NCI-H526 (cell line): ENCODE data around the gene MROH7.

Experiments
- DNase-seq, 2 experiments: peaks; one replicate each; lab custom pipeline; 2025; lab: John Stamatoyannopoulos, UW

MROH7 gene

GRCh38 chr1:54698346-54698745, 56.8 kb downstream of the MROH7 start:
- DNase-seq, result no peak

GRCh38 chr1:54699936-54700525, 58.4 kb downstream of the MROH7 start:
- no peak for DNase-seq

- no peak for DNase-seq
These were observed 59.5 kb downstream of the MROH7 start for GRCh38 chr1:54701066-54701465.

- no peak for DNase-seq
These were observed 60.4 kb downstream of the MROH7 start for GRCh38 chr1:54701996-54702395.

GRCh38 chr1:54703471-54703870, 61.9 kb downstream of the MROH7 start:
- no peak for DNase-seq

- no peak for DNase-seq
These were observed 63.6 kb downstream of the MROH7 start for GRCh38 chr1:54705153-54705552.

GRCh38 chr1:54706419-54706818, 64.8 kb downstream of the MROH7 start:
- DNase-seq, result no peak

- DNase-seq, result no peak
These were observed 66.8 kb downstream of the MROH7 start for GRCh38 chr1:54708385-54708784.

- DNase-seq, result no peak
These were observed 68.1 kb downstream of the MROH7 start for GRCh38 chr1:54709547-54710292.

- DNase-seq, result no peak
These were observed 68.8 kb downstream of the MROH7 start for GRCh38 chr1:54710434-54710833.

GRCh38 chr1:54710841-54711240, 69.3 kb downstream of the MROH7 start:
- DNase-seq, result no peak

- DNase-seq, result no peak
These were observed 70.0 kb downstream of the MROH7 start for GRCh38 chr1:54711536-54711935.

- no peak for DNase-seq
These were observed 73.4 kb downstream of the MROH7 start for GRCh38 chr1:54714881-54715492.

- peak; percentile 46 to 89 for DNase-seq
These were observed 74.1 kb downstream of the MROH7 start, which contains the start of gene TTC4 for GRCh38 chr1:54715493-54716298. Gene TTC4, plus strand, starts transcription at chr1:54715861. Its CDS starts 48 bp downstream, at chr1:54715909.

- DNase-seq, result no peak
These were observed 74.9 kb downstream of the MROH7 start for GRCh38 chr1:54716299-54717047.

GRCh38 chr1:54721719-54722118, 80.1 kb downstream of the MROH7 start:
- no peak for DNase-seq

- no peak for DNase-seq
These were observed 82.4 kb downstream of the MROH7 start for GRCh38 chr1:54723985-54724384.

- no peak for DNase-seq
These were observed 83.2 kb downstream of the MROH7 start for GRCh38 chr1:54724771-54725170.

GRCh38 chr1:54728027-54728426, 86.4 kb downstream of the MROH7 start:
- no peak for DNase-seq

GRCh38 chr1:54736685-54737084, 95.1 kb downstream of the MROH7 start:
- DNase-seq, result no peak

- no peak for DNase-seq
These were observed 96.7 kb downstream of the MROH7 start for GRCh38 chr1:54738244-54738643.

- DNase-seq, result no peak
These were observed 99.9 kb downstream of the MROH7 start for GRCh38 chr1:54741531-54741930.
